WTC11 (cell line): Measurements from ENCODE around the gene FAM131C. TPM values are rescaled to one million over a fixed set of nuclear protein-coding genes. Genes with fewer than 3 reads are reported as not detected.

Experiments
- ATAC-seq: fragments of 200-7000 bp; cut with Tn5 transposase; 2 replicates; pipeline ENCODE4 v1.10.0; 2021; ENCODE audit warnings: mild to moderate bottlenecking, moderate library complexity
- CTCF ChIA-PET: fragments of 300-600 bp; sonication (Branson Sonifier 250); formaldehyde crosslinking; loops from one replicate; lab custom pipeline; 2021; ENCODE audit warnings: antibody characterized with exemption; lab: Charles Lee
- POLR2A ChIA-PET: fragments of 350-600 bp; sonication (Branson Sonifier 250); formaldehyde crosslinking; loops from one replicate; lab custom pipeline; 2021; ENCODE audit warnings: antibody characterized with exemption; lab: Charles Lee
- DNase-seq: peaks from one replicate; pipeline ENCODE4 v3.0.0; 2021; ENCODE audit warnings: low spot score
- H3K27ac Mint-ChIP-seq: 2 replicates; pipeline ENCODE4 v1.8.0; 2021; ENCODE audit warnings: mixed read lengths
- H3K27me3 Mint-ChIP-seq: 2 replicates; pipeline ENCODE4 v1.8.0; 2021; ENCODE audit warnings: low read depth, mild to moderate bottlenecking, moderate library complexity, mixed read lengths
- H3K36me3 Mint-ChIP-seq: 2 replicates; pipeline ENCODE4 v1.8.0; 2021; ENCODE audit warnings: mixed read lengths
- H3K4me1 Mint-ChIP-seq: 2 replicates; pipeline ENCODE4 v1.8.0; 2022; ENCODE audit warnings: mixed read lengths
- H3K4me3 Mint-ChIP-seq: 2 replicates; pipeline ENCODE4 v1.8.0; 2021; ENCODE audit warnings: mild to moderate bottlenecking, moderate library complexity, mixed read lengths
- H3K9me3 Mint-ChIP-seq: 2 replicates; pipeline ENCODE4 v1.8.0; 2021; ENCODE audit warnings: mixed read lengths
- CTCF ChIP-seq: fragments of 200-600 bp; IDR thresholded peaks from 2 replicates; pipeline ENCODE4 v1.8.0; 2022; ENCODE audit warnings: antibody characterized with exemption
- EMX1 ChIP-seq: fragments of 250-450 bp; sonication (Bioruptor Pico); IDR thresholded peaks from 2 replicates; pipeline ENCODE4 v1.8.0; 2021; ENCODE audit warnings: mild to moderate bottlenecking
- ERG ChIP-seq: fragments of 250-450 bp; sonication (Bioruptor Pico); IDR thresholded peaks from 2 replicates; pipeline ENCODE4 v1.8.0; 2021; ENCODE audit warnings: mild to moderate bottlenecking
- ESRRA ChIP-seq: sonication (generic); formaldehyde crosslinking; IDR thresholded peaks from 2 replicates; pipeline ENCODE4 v1.8.1; 2022; ENCODE audit warnings: mild to moderate bottlenecking, missing genetic modification reagents, borderline replicate concordance
- HMGA2 ChIP-seq: fragments of 250-450 bp; sonication (Bioruptor Pico); IDR thresholded peaks from 2 replicates; pipeline ENCODE4 v1.4.0; 2021; ENCODE audit warnings: mild to moderate bottlenecking, moderate library complexity
- HMGXB4 ChIP-seq: sonication (generic); formaldehyde crosslinking; IDR thresholded peaks from 2 replicates; pipeline ENCODE4 v1.8.1; 2023; ENCODE audit warnings: mild to moderate bottlenecking, moderate library complexity, missing genetic modification reagents
- IRF1 ChIP-seq: sonication (generic); formaldehyde crosslinking; IDR thresholded peaks from 2 replicates; pipeline ENCODE4 v1.8.0; 2023; ENCODE audit warnings: missing genetic modification reagents
- IRF2 ChIP-seq: sonication (generic); formaldehyde crosslinking; IDR thresholded peaks from 2 replicates; pipeline ENCODE4 v1.8.0; 2022; ENCODE audit warnings: low read depth, missing genetic modification reagents, borderline replicate concordance
- NR3C1 ChIP-seq: sonication (generic); formaldehyde crosslinking; conservative IDR thresholded peaks from 2 replicates; pipeline ENCODE4 v1.8.1; 2023; ENCODE audit warnings: low read depth, mild to moderate bottlenecking, missing genetic modification reagents
- SMAD3 ChIP-seq: sonication (generic); formaldehyde crosslinking; IDR thresholded peaks from 2 replicates; pipeline ENCODE4 v1.8.0; 2022; ENCODE audit warnings: missing genetic modification reagents, mild to moderate bottlenecking, borderline replicate concordance
- SMAD4 ChIP-seq: sonication (generic); formaldehyde crosslinking; IDR thresholded peaks from 2 replicates; pipeline ENCODE4 v1.8.0; 2022; ENCODE audit warnings: mild to moderate bottlenecking, missing genetic modification reagents
- SP1 ChIP-seq: sonication (generic); formaldehyde crosslinking; conservative IDR thresholded peaks from 2 replicates; pipeline ENCODE4 v1.8.1; 2022; ENCODE audit warnings: missing genetic modification reagents
- STAT6 ChIP-seq: sonication (generic); formaldehyde crosslinking; conservative IDR thresholded peaks from 2 replicates; pipeline ENCODE4 v1.8.1; 2023; ENCODE audit warnings: mild to moderate bottlenecking, low read depth, missing genetic modification reagents, moderate library complexity
- ZNF138 ChIP-seq: sonication (generic); formaldehyde crosslinking; conservative IDR thresholded peaks from 2 replicates; pipeline ENCODE4 v1.8.1; 2022; ENCODE audit warnings: mild to moderate bottlenecking, moderate library complexity, missing genetic modification reagents
- ZNF219 ChIP-seq: sonication (generic); formaldehyde crosslinking; IDR thresholded peaks from 2 replicates; pipeline ENCODE4 v1.8.0; 2023; ENCODE audit warnings: missing genetic modification reagents, mild to moderate bottlenecking, borderline replicate concordance
- ZNF512 ChIP-seq: sonication (generic); formaldehyde crosslinking; IDR thresholded peaks from 2 replicates; pipeline ENCODE4 v1.8.1; 2022; ENCODE audit warnings: missing genetic modification reagents, borderline replicate concordance
- ZNF532 ChIP-seq: fragments of 250-450 bp; sonication (Bioruptor Pico); IDR thresholded peaks from 2 replicates; pipeline ENCODE4 v1.9.0; 2021; ENCODE audit warnings: mild to moderate bottlenecking, borderline replicate concordance
- ZSCAN18 ChIP-seq: fragments of 250-450 bp; sonication (Bioruptor Pico); IDR thresholded peaks from 2 replicates; pipeline ENCODE4 v2.1.2; 2022; ENCODE audit warnings: mild to moderate bottlenecking, moderate library complexity
- total RNA-seq: library from RNA; stranded (reverse); gene quantifications from 3 replicates; pipeline ENCODE4 v1.2.3, GENCODE V29; 2021

The FAM131C gene
- total RNA-seq, 1 experiment from 2014 or later, result 1.4 TPM

- peak overlapping the region; percentile 24; the same call in 1 of the 2 replicates for H3K4me3 Mint-ChIP-seq
- peak; percentile 99 for DNase-seq
- ATAC-seq, result peak; percentile 97
- no peak overlapping the region for H3K27ac Mint-ChIP-seq
- ChIA-PET POLR2A (no interaction called here), CTCF (interaction anchor here (0.5 to 2.5 kb wide), 26 partner anchors 8 to 774 kb away, joined by 3 to 16 read pairs (median 4); partner anchors contain the start of genes FAM131C, HSPB7 and SRARP)
- H3K36me3 Mint-ChIP-seq, result no peaks in the 10 kb centered on the region
- no peaks in the 10 kb centered on the region for H3K9me3 Mint-ChIP-seq
- H3K27me3 Mint-ChIP-seq, result no peaks in the 10 kb centered on the region; the same call in 1 of the 2 replicates
- peaks cover 7% of the 10 kb centered on the region for H3K4me1 Mint-ChIP-seq
- TF ChIP-seq SP1 (peak; percentile 54; the same call in 1 of the 2 replicates), ESRRA (no peak), HMGA2 (CRISPR knock-in tag) (no peak), SMAD3 (CRISPR knock-in tag) (no peak), CTCF (peak; percentile 96), ZNF138 (CRISPR knock-in tag) (no peak), IRF1 (CRISPR knock-in tag) (no peak), ZNF512 (CRISPR knock-in tag) (no peak), ZNF219 (CRISPR knock-in tag) (no peak), ZNF532 (no peak), NR3C1 (CRISPR knock-in tag) (no peak), HMGXB4 (CRISPR knock-in tag) (no peak), ERG (CRISPR knock-in tag) (no peak), SMAD4 (CRISPR knock-in tag) (no peak), STAT6 (no peak), IRF2 (CRISPR knock-in tag) (no peak), EMX1 (CRISPR knock-in tag) (no peak), ZSCAN18 (no peak)
Measured at GRCh38 chr1:16055613-16056520, 17.6 kb downstream of the FAM131C start.
